Tibial artery (tissue), 4 donors: ENCODE results near the gene TRDMT1.

Experiments used
- DNase-seq, 2 donors: peaks; one replicate each; pipeline ENCODE4 v3.0.0-alpha.2; 2019
- H3K27ac ChIP-seq, 2 donors: fragments of 200-600 bp; sonication (generic) in 1 of 2; 1 replicate in 1 of 2; 2 replicates in 1 of 2; pipeline ENCODE4 v1.5.1; 2018 to 2019; ENCODE audit warnings: mild to moderate bottlenecking in 1 of 2
- H3K27me3 ChIP-seq, 2 donors: fragments of 200-600 bp; sonication (generic) in 1 of 2; one replicate each; pipeline versions ENCODE4 v1.5.1 to v1.6.0; 2016 to 2019
- H3K36me3 ChIP-seq, 3 donors: fragments of 200-600 bp; sonication (generic) in 2 of 3; one replicate each; pipeline ENCODE4 v1.5.1; 2016 to 2019; ENCODE audit warnings: mild to moderate bottlenecking in 2 of 3
- H3K4me1 ChIP-seq, 4 donors: fragments of 200-600 bp; sonication (generic) in 2 of 4; 1 replicate in 3 of 4; 2 replicates in 1 of 4; pipeline ENCODE4 v1.5.1; 2016 to 2019
- H3K4me3 ChIP-seq, 2 donors: fragments of 200-600 bp; sonication (generic) in 1 of 2; 1 replicate in 1 of 2; 2 replicates in 1 of 2; pipeline ENCODE4 v1.5.1; 2018 to 2019; ENCODE audit warnings: mild to moderate bottlenecking in 2 of 2
- H3K9me3 ChIP-seq, 3 donors: fragments of 200-600 bp; sonication (generic) in 1 of 3; one replicate each; pipeline ENCODE4 v1.5.1; 2016 to 2019
- CTCF ChIP-seq, 2 experiments: fragments of 200-600 bp in 1 of 2; fragments of 450-650 bp in 1 of 2; IDR thresholded peaks; one replicate each; pipeline ENCODE4 v1.5.1; 2017 to 2019; ENCODE audit warnings: antibody characterized with exemption in 2 of 2, mild to moderate bottlenecking in 1 of 2, moderate library complexity in 1 of 2
- intact Hi-C: fragments of 100-400 bp; cut with DNase I; formaldehyde crosslinking; loops from one replicate; pipeline ENCODE4 v1.15.0; 2023; ENCODE audit warnings: low total_unique reads

TRDMT1 gene

DNA sequence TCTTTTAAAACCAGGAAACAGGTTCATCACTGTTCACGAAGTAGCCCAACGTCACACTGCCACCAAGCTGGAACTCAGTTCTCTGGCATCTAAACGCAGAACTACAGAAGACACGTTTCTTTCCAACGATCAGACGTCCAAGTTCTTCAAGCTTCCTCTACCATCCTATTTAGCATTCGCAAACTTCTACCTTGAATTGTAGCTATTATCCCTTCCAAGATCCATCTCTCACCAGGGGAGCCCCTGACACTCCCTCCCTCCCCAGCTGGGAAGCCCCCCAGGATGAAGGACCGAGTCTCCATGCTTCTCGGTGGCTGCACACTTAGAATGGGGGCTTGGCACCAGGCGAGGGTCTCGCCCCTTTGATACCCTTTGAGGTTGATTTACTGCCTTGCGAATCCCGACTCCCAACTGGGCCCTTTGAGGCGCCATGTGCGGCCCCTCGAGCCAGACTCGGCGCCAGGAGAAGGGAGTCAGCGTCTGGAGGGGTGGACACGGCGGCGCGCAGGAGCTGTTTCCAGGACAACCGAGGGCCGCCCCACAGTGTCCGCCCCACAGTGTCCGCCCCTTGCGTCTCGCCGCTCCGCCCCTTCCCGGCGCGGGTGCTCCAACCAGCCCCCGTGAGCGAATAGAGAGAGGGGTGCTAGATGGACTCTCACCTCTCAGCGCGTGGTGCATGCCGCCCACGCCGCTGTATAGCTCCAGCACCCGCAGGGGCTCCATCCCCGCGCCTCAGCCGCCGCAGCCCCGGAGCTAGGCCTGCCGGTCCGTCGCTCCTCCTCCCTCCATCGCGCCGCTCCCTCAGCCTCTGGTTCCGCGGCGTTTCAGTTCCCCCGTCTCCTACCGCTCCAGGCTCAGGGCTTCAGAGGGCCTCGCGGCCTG, at the start of gene TRDMT1:
TSS of gene TRDMT1 (minus strand) at position 761 of the 882 bp plus-strand sequence. CDS start at position 723, 38 bp downstream.
- peak; percentile 87 to 94 for DNase-seq
- TF ChIP-seq CTCF (IDR thresholded peaks at IDR 0.05) = peak in 1 of 2 experiments; percentile 6
- H3K4me3 ChIP-seq = peak within 1 kb of the TSS; percentile 66 to 83
- no peaks in the 10 kb centered on the region for H3K36me3 ChIP-seq
- intact Hi-C loops = no loop called here
- peak within 1 kb of the TSS; percentile 91 to 96 for H3K27ac ChIP-seq
- H3K27me3 ChIP-seq = no peaks in the 10 kb centered on the region
- H3K9me3 ChIP-seq = no peaks in the 10 kb centered on the region
- H3K4me1 ChIP-seq = peaks cover 0 to 31% (median 15%) of the 10 kb centered on the region in 4 donors

GRCh38 chr10:17250736-17251135, 49.3 kb upstream of the TRDMT1 start:
- no peaks in the 10 kb centered on the region for H3K27me3 ChIP-seq
- TF ChIP-seq CTCF (IDR thresholded peaks at IDR 0.05) = peak; percentile 15 to 31
- no peak overlapping the region for H3K27ac ChIP-seq
- H3K4me1 ChIP-seq = no peaks in the 10 kb centered on the region
- no peak for DNase-seq
- intact Hi-C loops = loop anchor here (10.0 kb wide), 1 partner anchor 174 kb away; no protein-coding TSS in a partner anchor
- H3K9me3 ChIP-seq = no peaks in the 10 kb centered on the region
- no peak overlapping the region for H3K4me3 ChIP-seq
- H3K36me3 ChIP-seq = no peaks in the 10 kb centered on the region

DNA sequence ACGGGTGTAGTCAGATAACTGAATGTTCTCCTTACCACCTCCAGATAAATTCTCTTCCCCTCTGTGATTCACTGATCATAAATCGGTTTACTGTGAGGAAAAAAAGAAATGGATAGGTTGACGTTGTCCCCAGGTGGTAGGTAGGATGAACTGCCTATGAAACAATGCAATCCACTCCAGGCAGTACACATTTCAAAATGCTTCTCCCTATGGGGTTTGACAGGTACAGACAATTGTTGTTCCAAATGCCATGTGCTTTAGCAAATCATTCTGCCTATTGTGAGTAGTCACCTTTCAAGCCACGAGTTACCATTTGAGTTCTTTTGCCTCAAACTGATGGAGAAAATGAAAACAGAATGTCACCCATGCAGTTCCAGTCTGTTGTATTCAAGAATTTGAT, 48.3 kb upstream of the TRDMT1 start:
- TF ChIP-seq CTCF (IDR thresholded peaks at IDR 0.05) = peak; percentile 32 to 33
- H3K9me3 ChIP-seq = no peaks in the 10 kb centered on the region
- no peak for DNase-seq
- intact Hi-C loops = loop anchor here (5.0 to 10.0 kb wide), 2 partner anchors 175 to 403 kb away; no protein-coding TSS in a partner anchor
- H3K27me3 ChIP-seq = no peaks in the 10 kb centered on the region
- H3K4me3 ChIP-seq = no peak overlapping the region
- peaks cover 0 to under 1% (median 0%) of the 10 kb centered on the region in 4 donors for H3K4me1 ChIP-seq
- no peak overlapping the region for H3K27ac ChIP-seq
- no peaks in the 10 kb centered on the region for H3K36me3 ChIP-seq

- no peaks in the 10 kb centered on the region for H3K27me3 ChIP-seq
- no peaks in the 10 kb centered on the region for H3K36me3 ChIP-seq
- H3K4me3 ChIP-seq = no peak overlapping the region
- H3K27ac ChIP-seq = no peak overlapping the region
- no peak for TF ChIP-seq CTCF (IDR thresholded peaks at IDR 0.05)
- peaks cover 0 to 9% (median 3%) of the 10 kb centered on the region in 4 donors for H3K4me1 ChIP-seq
- no peak for DNase-seq
- intact Hi-C loops = loop anchor here (5.0 kb wide), 1 partner anchor 402 kb away; no protein-coding TSS in a partner anchor
- H3K9me3 ChIP-seq = no peaks in the 10 kb centered on the region
Measured at GRCh38 chr10:17248964-17249363, 47.5 kb upstream of the TRDMT1 start.

GRCh38 chr10:17247210-17247609, 45.7 kb upstream of the TRDMT1 start:
- H3K27ac ChIP-seq = no peak overlapping the region
- no peak overlapping the region for H3K4me3 ChIP-seq
- no peaks in the 10 kb centered on the region for H3K9me3 ChIP-seq
- no peaks in the 10 kb centered on the region for H3K36me3 ChIP-seq
- intact Hi-C loops = loop anchor here (5.0 kb wide), 1 partner anchor 400 kb away; no protein-coding TSS in a partner anchor
- TF ChIP-seq CTCF (IDR thresholded peaks at IDR 0.05) = no peak
- H3K27me3 ChIP-seq = no peaks in the 10 kb centered on the region
- DNase-seq = no peak
- peaks cover 0 to 13% (median 4%) of the 10 kb centered on the region in 4 donors for H3K4me1 ChIP-seq
